ENCODE data around the gene RABAC1.

DNA sequence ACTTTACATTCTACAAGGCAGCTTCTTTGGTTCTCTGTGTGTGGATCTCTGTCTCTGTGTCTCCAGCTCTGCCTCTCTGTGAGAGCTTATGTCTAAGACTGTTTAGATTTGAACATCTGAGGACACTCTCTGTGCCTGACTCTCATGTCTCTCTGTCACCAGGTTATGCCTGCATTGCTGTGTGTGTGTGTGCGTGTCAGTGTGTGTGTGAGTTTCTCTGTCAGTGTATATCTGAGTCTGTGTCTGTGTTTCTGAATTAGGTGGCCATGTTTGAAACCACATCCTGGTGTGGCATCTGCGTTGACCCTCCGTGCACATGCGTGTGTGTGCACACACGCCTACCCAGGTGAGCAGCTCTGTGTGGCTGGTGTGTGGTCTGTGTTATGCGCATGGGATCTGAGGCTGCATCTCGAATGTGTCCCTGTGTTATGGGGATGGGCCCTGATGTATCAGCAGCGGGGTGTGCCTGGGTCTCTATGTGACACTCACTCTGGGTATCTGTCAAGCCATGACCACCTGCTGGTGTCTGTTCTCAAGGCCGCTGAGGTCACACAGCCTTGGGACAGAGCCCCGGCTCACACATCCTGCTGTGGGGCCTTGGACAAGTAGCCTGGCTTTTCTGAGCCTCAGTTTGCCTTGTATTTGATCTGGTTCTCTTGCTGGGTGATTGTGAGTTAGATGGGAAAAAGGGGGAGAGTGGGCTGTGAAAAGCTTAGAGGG is 28.2 kb upstream of the RABAC1 start:
- TF ChIP-seq EZH2 (IDR thresholded peaks at IDR 0.05; ENCODE audit: borderline replicate concordance, low read depth, low read length, severe bottlenecking) = no peak
- no peak for TF ChIP-seq CTCF (IDR thresholded peaks at IDR 0.05; ENCODE audit: extremely low read depth in 1 of 2, insufficient read depth in 1 of 2, low read depth in 1 of 2, low read length in 2 of 2)
- TF ChIP-seq POLR2A (IDR thresholded peaks at IDR 0.05; ENCODE audit: low read depth, low read length) = no peak
- TF ChIP-seq MYC (IDR thresholded peaks at IDR 0.05; ENCODE audit: low read depth, low read length) = no peak
- TF ChIP-seq POLR2AphosphoS5 (IDR thresholded peaks at IDR 0.05; ENCODE audit: insufficient read depth, low read depth, low read length) = no peak
- no peak for TF ChIP-seq FOS (IDR thresholded peaks at IDR 0.05; ENCODE audit: borderline replicate concordance, insufficient read depth, low read length)
- no peak for TF ChIP-seq GATA2 (IDR thresholded peaks at IDR 0.05; ENCODE audit: insufficient read depth, insufficient read length, low read depth, low read length)

Data from endothelial cell of umbilical vein (primary cell).